GM12878 (cell line): Measurements from ENCODE around the gene SETD7. TPM values are rescaled to one million over a fixed set of nuclear protein-coding genes. Genes with fewer than 3 reads are reported as not detected.
A peak's percentile ranks its signal among the peaks of the same experiment; 100 is the strongest.

Experiments
- ATAC-seq: fragments of 200-7000 bp; cut with Tn5 transposase; 3 replicates; pipeline ENCODE4 v1.9.1; 2020; ENCODE audit warnings: mild to moderate bottlenecking, moderate library complexity
- BruUV-seq: library from RNA; stranded (reverse); fragments of 400-500 nt; replicated peaks from 2 replicates; lab custom pipeline; 2021; lab: Mats Ljungman, UMichigan
- CTCF ChIA-PET: fragments of 300-600 bp; sonication (Branson Sonifier 250); formaldehyde crosslinking; extraction: SDS; loops from one replicate; lab custom pipeline; 2021; ENCODE audit warnings: inconsistent platforms; lab: Yijun Ruan, JAX
- POLR2A ChIA-PET: fragments of 350-600 bp; formaldehyde crosslinking; extraction: SDS; loops from one replicate; lab custom pipeline; 2021; ENCODE audit warnings: inconsistent platforms; lab: Charles Lee
- RAD21 ChIA-PET: fragments of 300-600 bp; sonication (Branson Sonifier 250); formaldehyde crosslinking; loops from one replicate; lab custom pipeline; 2023; ENCODE audit warnings: antibody characterized with exemption; ENCODE audit not compliant: unreplicated experiment; lab: Charles Lee
- SMC1A ChIA-PET: fragments of 300-600 bp; sonication (Branson Sonifier 250); formaldehyde crosslinking; loops from one replicate; lab custom pipeline; 2023; ENCODE audit not compliant: unreplicated experiment, uncharacterized antibody; lab: Charles Lee
- DNase-seq: peaks from one replicate; pipeline ENCODE4 v3.0.0-alpha.2; 2011; ENCODE audit warnings: low read depth, low spot score
- FAIRE-seq: peaks from 3 replicates; lab custom pipeline; 2011; peaks lifted over from hg19 to GRCh38; lab: Jason Lieb, UNC
- H2AFZ ChIP-seq: 2 replicates; pipeline ENCODE4 v1.6.0; 2011; ENCODE audit warnings: low read depth, low read length, control low read depth; ENCODE audit not compliant: control insufficient read depth
- H3K27ac ChIP-seq: 2 replicates; pipeline ENCODE4 v1.5.1; 2011; ENCODE audit warnings: control low read depth; ENCODE audit not compliant: control insufficient read depth, insufficient read depth
- H3K27me3 ChIP-seq, 2 experiments: replicated peaks in 1 of 2; 2 replicates each; pipeline versions ENCODE4 v1.6.0 to v1.6.1; 2011; ENCODE audit warnings: low read length in 1 of 2; ENCODE audit not compliant: control insufficient read depth in 2 of 2, insufficient read depth in 2 of 2
- H3K36me3 ChIP-seq, 2 experiments: 2 replicates each; pipeline ENCODE4 v1.5.1; 2011; ENCODE audit warnings: low read length in 1 of 2; ENCODE audit not compliant: control insufficient read depth in 2 of 2, insufficient read depth in 2 of 2
- H3K4me1 ChIP-seq: 2 replicates; pipeline ENCODE4 v1.6.1; 2011; ENCODE audit warnings: mild to moderate bottlenecking, low read length, moderate library complexity, mixed read lengths; ENCODE audit not compliant: control insufficient read depth, insufficient read depth
- H3K4me2 ChIP-seq: 2 replicates; pipeline ENCODE4 v1.6.0; 2011; ENCODE audit warnings: control low read depth; ENCODE audit not compliant: control insufficient read depth, insufficient read depth
- H3K4me3 ChIP-seq: fragments of 200-600 bp; sonication (generic); 2 replicates; pipeline ENCODE4 v1.5.1; 2016
- H3K79me2 ChIP-seq: 2 replicates; pipeline ENCODE4 v1.6.0; 2011; ENCODE audit warnings: low read length; ENCODE audit not compliant: control insufficient read depth, insufficient read depth
- H3K9ac ChIP-seq: 2 replicates; pipeline ENCODE4 v1.8.0; 2011; ENCODE audit warnings: low read length, control low read depth, mixed read lengths; ENCODE audit not compliant: control insufficient read depth, insufficient read depth
- H3K9me3 ChIP-seq: replicated peaks from 3 replicates; pipeline ENCODE4 v1.5.1; 2011; ENCODE audit warnings: mild to moderate bottlenecking, low read length; ENCODE audit not compliant: control insufficient read depth, insufficient read depth
- H4K20me1 ChIP-seq: 2 replicates; pipeline ENCODE4 v1.6.0; 2011; ENCODE audit not compliant: control insufficient read depth, insufficient read depth
- EP300 ChIP-seq, 2 experiments: fragments of 150-350 bp in 1 of 2; IDR thresholded peaks; 2 replicates each; pipeline ENCODE4 v1.6.1; 2011 to 2012; ENCODE audit warnings: low read depth in 2 of 2, low read length in 2 of 2, borderline replicate concordance in 1 of 2, improper control_type of control experiment in 1 of 2, inconsistent platforms in 1 of 2; ENCODE audit not compliant: control insufficient read depth in 1 of 2
- JUND ChIP-seq: IDR thresholded peaks from 2 replicates; pipeline ENCODE4 v1.6.1; 2012; ENCODE audit warnings: low read depth, mild to moderate bottlenecking, low read length, improper control_type of control experiment, moderate library complexity
- MLLT1 ChIP-seq: fragments of 450-650 bp; IDR thresholded peaks from 2 replicates; pipeline ENCODE4 v1.6.1; 2016; ENCODE audit warnings: mild to moderate bottlenecking
- MTA2 ChIP-seq: fragments of 450-650 bp; IDR thresholded peaks from 2 replicates; pipeline ENCODE4 v1.6.1; 2016; ENCODE audit warnings: low read depth, mild to moderate bottlenecking, moderate library complexity
- NBN ChIP-seq: fragments of 450-650 bp; IDR thresholded peaks from 2 replicates; pipeline ENCODE4 v1.6.1; 2016
- PBX3 ChIP-seq: IDR thresholded peaks from 2 replicates; pipeline ENCODE4 v1.6.1; 2011; ENCODE audit warnings: mild to moderate bottlenecking, low read depth, low read length, moderate library complexity; ENCODE audit not compliant: insufficient replicate concordance
- PKNOX1 ChIP-seq: fragments of 450-650 bp; IDR thresholded peaks from 2 replicates; pipeline ENCODE4 v1.6.1; 2016; ENCODE audit warnings: mild to moderate bottlenecking
- RUNX3 ChIP-seq: IDR thresholded peaks from 2 replicates; pipeline ENCODE4 v1.6.1; 2012; ENCODE audit warnings: low read length, inconsistent platforms
- SMAD1 ChIP-seq: fragments of 450-650 bp; IDR thresholded peaks from 2 replicates; pipeline ENCODE4 v1.6.1; 2018; ENCODE audit warnings: mild to moderate bottlenecking, low read depth; ENCODE audit not compliant: partially characterized antibody
- SPI1 ChIP-seq: IDR thresholded peaks from 2 replicates; pipeline ENCODE4 v1.6.1; 2011; ENCODE audit warnings: low read depth, mild to moderate bottlenecking, low read length, moderate library complexity, borderline replicate concordance; ENCODE audit not compliant: insufficient read depth
- whole genome bisulfite sequencing: methylation state at CpG from one replicate; pipeline ENCODE4 v1.1.6; 2016; ENCODE audit warnings: low lambda C conversion rate; ENCODE audit not compliant: insufficient replicate concordance, insufficient coverage; ENCODE audit errors: missing lambda C conversion rate; 5-methylcytosine and 5-hydroxymethylcytosine counted together
- in situ Hi-C: fragments of 300-500 bp; cut with MboI; formaldehyde crosslinking; loops from 9 replicates; pipeline ENCODE4 v1.14.3; 2018; ENCODE audit warnings: mixed read lengths
- intact Hi-C: fragments of 100-400 bp; cut with micrococcal nuclease; formaldehyde crosslinking; loops from one replicate; pipeline ENCODE4 v1.14.2; 2022; ENCODE audit not compliant: unreplicated experiment
- polyA plus RNA-seq, 11 experiments: library from polyadenylated mRNA; depleted of rRNA in 4 of 11; unstranded in 6 of 11; stranded (reverse) in 5 of 11; fragments of >200 nt; fragmentation: Nextera tagmentation in 4 of 11; fragmentation: Illumina TruSeq in 1 of 11; extraction: Ambion mirVana in 4 of 11; extraction: Trizol in 1 of 11; gene quantifications; 1 replicate in 1 of 11; 2 replicates in 10 of 11; pipeline versions ENCODE4 v1.2.1 to v1.2.3, GENCODE V29; 2011 to 2016; ENCODE audit warnings: inconsistent platforms in 2 of 11, missing spikeins in 2 of 11, low read depth in 1 of 11
- total RNA-seq, 4 experiments: library from RNA; depleted of rRNA in 3 of 4; stranded (reverse); fragments of >200 nt in 3 of 4; fragmentation: Illumina TruSeq in 1 of 4; extraction: Trizol in 1 of 4; gene quantifications; 2 replicates each; pipeline versions ENCODE4 v1.2.1 to v1.2.3, GENCODE V29; 2013 to 2021

SETD7 gene
- total and polyA plus RNA-seq, 10 of the 15 experiments (the other 5 are each of a cell fraction or from before 2014, with no cell fraction given): 0.03 to 0.82 (median 0.44) TPM

- H3K79me2 ChIP-seq: no peaks in the 10 kb centered on the region
- H4K20me1 ChIP-seq: no peaks in the 10 kb centered on the region
- no peaks in the 10 kb centered on the region for H3K36me3 ChIP-seq
- H3K27ac ChIP-seq: peak overlapping the region; percentile 49
- peak overlapping the region; percentile 13 for H2AFZ ChIP-seq
- no peak overlapping the region for H3K4me3 ChIP-seq
- in situ Hi-C loops: no loop called here
- ChIA-PET SMC1A (interaction anchor here (0.6 to 1.2 kb wide), 2 partner anchors 67 to 577 kb away, joined by 3 to 4 read pairs; no protein-coding TSS in a partner anchor), RAD21 (interaction anchor here (2.0 kb wide), 1 partner anchor 12 kb away, joined by 7 read pairs; no protein-coding TSS in a partner anchor), POLR2A (interaction anchor here (0.6 to 1.4 kb wide), 3 partner anchors 11 to 32 kb away, joined by 3 to 6 read pairs (median 4); no protein-coding TSS in a partner anchor), CTCF (interaction anchor here (0.5 to 2.2 kb wide), 8 partner anchors 9 to 290 kb away, joined by 3 to 7 read pairs (median 4); no protein-coding TSS in a partner anchor)
- TF ChIP-seq EP300 (IDR thresholded peaks at IDR 0.05; ENCODE audit: borderline replicate concordance in 1 of 2, control insufficient read depth in 1 of 2, low read depth in 2 of 2, low read length in 2 of 2) (0 out of 4 replicates have a peak, but pooled peaks of 1 of the 2 experiments have one; percentile 22), JUND (no peak), PBX3 (peak; percentile 87), RUNX3 (peak; percentile 50), SPI1 (peak; percentile 78; the same call in 1 of the 2 replicates), MTA2 (peak; percentile 26; the same call in 1 of the 2 replicates), SMAD1 (no peak), MLLT1 (no peak), NBN (no peak), PKNOX1 (peak; percentile 89)
- peak overlapping the region; percentile 13; the same call in 1 of the 2 replicates for H3K9ac ChIP-seq
- intact Hi-C loops: no loop called here
- H3K4me2 ChIP-seq: peak overlapping the region; percentile 26; the same call in 1 of the 2 replicates
- no peaks in the 10 kb centered on the region for H3K27me3 ChIP-seq
- ATAC-seq (peak; percentile 68), DNase-seq (peak; percentile 27), FAIRE-seq (peak; percentile 83)
- H3K9me3 ChIP-seq: no peaks in the 10 kb centered on the region
- WGBS: 57% methylated on average over 4 of the region's 4 CpGs
- no TSS peak for BruUV-seq
- peaks cover 45% of the 10 kb centered on the region for H3K4me1 ChIP-seq
Measured at GRCh38 chr4:139521754-139522401, 34.1 kb downstream of the SETD7 start.
